Gastrocnemius medialis (tissue), 4 donors: ENCODE measurements around the gene CENPN.

ENCODE experiments used
- POLR2A ChIP-seq, 2 donors: fragments of 450-650 bp; IDR thresholded peaks; one replicate each; pipeline ENCODE4 v1.6.1; 2017; ENCODE audit warnings: antibody characterized with exemption in 2 of 2, mild to moderate bottlenecking in 2 of 2, moderate library complexity in 2 of 2
- TF ChIP-seq, protein P1 (sequence below), 5 experiments: fragments of 450-650 bp in 3 of 5; fragments of 200-600 bp in 2 of 5; sonication (generic) in 2 of 5; IDR thresholded peaks in 4 of 5; conservative IDR thresholded peaks in 1 of 5; 1 replicate in 4 of 5; 2 replicates in 1 of 5; pipeline ENCODE4 v1.5.1; 2016 to 2019; ENCODE audit warnings: antibody characterized with exemption in 5 of 5, mild to moderate bottlenecking in 3 of 5, moderate library complexity in 3 of 5

DNA sequence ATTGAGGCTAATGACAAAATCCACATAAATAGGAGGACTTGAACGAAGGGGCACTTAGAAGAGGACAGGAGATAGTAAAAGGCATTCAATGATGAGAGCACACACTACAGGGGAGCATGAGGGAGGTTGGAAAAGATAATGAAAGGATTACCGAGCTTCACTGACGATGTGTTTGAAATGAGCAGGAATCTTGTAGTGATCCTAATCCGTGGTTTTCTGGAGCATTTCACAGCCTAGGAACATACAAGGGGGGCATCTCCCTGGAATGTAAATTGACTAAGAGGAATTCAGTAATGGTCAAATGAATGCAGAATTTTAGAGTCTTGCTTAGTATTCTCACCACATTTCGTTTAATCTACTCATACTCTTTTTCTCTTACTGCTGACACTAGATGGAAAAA, 33.8 kb downstream of the CENPN start:
- TF ChIP-seq, protein P1, sequence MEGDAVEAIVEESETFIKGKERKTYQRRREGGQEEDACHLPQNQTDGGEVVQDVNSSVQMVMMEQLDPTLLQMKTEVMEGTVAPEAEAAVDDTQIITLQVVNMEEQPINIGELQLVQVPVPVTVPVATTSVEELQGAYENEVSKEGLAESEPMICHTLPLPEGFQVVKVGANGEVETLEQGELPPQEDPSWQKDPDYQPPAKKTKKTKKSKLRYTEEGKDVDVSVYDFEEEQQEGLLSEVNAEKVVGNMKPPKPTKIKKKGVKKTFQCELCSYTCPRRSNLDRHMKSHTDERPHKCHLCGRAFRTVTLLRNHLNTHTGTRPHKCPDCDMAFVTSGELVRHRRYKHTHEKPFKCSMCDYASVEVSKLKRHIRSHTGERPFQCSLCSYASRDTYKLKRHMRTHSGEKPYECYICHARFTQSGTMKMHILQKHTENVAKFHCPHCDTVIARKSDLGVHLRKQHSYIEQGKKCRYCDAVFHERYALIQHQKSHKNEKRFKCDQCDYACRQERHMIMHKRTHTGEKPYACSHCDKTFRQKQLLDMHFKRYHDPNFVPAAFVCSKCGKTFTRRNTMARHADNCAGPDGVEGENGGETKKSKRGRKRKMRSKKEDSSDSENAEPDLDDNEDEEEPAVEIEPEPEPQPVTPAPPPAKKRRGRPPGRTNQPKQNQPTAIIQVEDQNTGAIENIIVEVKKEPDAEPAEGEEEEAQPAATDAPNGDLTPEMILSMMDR (IDR thresholded peaks at IDR 0.05 in 4 of 5, conservative IDR thresholded peaks at IDR 0.05 in 1 of 5): no peak
- no peak for TF ChIP-seq POLR2A (IDR thresholded peaks at IDR 0.05)
